Measurements from ENCODE around the gene KISS1R. TPM values are rescaled to one million over a fixed set of nuclear protein-coding genes. Genes with fewer than 3 reads are reported as not detected.
"Not testable (repeated sequence)": the region's sequence is repeated elsewhere in the genome, so short reads cannot be mapped to it uniquely, and the experiment has no call there.

KISS1R gene
- total RNA-seq, 1 donor: 1.3 TPM

DNA sequence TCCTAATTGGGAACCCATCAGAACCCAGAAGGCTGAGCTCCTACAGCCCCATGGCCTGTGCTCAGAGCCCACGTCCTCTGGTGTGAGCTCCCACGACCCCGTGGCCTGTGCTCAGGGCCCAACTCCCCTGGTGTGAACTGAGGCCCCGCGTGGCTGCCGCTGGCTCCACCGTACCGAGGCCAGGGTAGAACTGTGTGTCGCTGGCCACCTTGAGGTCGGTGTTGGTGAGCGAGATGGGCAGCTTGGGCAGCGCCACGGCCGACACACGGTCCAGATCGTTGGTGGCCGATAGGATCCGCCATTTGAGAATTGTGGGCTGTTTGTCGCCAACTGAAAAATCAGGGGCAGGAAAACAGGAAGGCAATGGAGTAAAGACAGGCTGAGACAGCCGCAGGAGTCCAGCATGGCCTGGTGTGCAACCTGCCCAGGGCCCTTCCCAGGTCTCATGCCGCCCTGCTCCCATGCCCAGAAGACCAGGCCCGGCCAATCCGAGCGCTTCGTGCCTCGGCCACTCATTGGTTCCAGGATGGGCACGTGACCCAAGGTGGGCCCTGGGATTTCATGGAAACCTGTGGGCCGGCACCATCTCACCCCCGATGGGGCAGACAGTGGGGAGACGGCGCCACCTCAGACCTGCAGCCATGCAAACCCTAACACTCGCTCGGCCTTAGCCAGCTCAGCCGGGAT is 35.6 kb upstream of the KISS1R start:
- no peak for DNase-seq (ENCODE audit: low read depth in 2 of 3, low spot score in 2 of 3)

DNA sequence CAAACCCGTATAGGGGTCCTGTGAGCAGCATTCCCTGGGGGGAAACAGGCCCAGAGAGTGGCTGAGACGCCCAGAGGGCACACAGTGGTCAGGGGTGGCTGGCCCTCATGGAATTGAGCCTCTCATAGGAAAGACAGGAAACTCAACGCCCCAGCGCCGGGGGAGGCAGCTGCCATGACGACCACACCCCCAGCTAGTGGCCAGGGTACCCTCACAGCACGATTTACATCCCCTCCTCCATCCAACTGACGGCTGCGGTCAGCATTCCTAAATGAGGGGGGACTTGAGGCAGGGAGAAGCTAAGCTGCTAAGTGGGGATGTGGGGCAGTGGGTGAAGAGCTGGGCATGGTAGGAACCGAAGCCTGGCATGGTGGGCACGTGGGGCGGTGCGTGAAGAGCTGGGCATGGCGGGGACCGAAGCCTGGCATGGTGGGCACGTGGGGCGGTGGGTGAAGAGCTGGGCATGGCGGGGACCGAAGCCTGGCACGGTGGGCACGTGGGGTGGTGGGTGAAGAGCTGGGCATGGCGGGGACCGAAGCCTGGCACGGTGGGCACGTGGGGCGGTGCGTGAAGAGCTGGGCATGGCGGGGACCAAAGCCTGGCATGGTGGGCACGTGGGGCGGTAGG is 34.1 kb upstream of the KISS1R start:
- DNase-seq (ENCODE audit: low read depth in 2 of 3, low spot score in 2 of 3): no peak

DNA sequence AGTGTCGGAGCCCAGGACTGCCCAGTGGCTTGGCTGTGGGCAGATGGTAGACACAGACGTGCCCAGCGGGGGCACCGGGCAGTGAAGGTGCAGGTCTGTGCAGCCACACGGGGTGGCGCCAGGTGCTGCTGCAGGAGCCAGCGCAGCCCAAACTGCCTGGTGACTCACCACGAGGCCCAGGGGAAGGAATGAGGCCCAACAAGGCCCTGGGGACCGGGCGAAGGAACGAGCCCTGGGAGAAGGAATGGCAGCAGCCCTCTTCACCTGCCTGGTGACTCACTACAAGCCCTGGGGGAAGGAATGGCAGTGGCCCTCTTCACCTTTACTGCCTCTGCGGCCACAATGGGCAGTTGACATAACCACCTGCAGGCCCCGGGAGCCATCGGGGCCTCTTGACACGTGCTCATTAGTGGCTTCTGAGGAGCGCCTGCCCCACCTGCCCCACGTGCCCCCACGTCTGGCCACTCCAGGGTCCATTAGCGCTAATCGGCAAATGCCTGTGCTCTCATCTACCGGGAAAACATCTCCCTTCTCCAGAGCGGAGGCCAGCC is 33.4 kb upstream of the KISS1R start:
- DNase-seq (ENCODE audit: low read depth in 2 of 3, low spot score in 2 of 3): no peak

DNA sequence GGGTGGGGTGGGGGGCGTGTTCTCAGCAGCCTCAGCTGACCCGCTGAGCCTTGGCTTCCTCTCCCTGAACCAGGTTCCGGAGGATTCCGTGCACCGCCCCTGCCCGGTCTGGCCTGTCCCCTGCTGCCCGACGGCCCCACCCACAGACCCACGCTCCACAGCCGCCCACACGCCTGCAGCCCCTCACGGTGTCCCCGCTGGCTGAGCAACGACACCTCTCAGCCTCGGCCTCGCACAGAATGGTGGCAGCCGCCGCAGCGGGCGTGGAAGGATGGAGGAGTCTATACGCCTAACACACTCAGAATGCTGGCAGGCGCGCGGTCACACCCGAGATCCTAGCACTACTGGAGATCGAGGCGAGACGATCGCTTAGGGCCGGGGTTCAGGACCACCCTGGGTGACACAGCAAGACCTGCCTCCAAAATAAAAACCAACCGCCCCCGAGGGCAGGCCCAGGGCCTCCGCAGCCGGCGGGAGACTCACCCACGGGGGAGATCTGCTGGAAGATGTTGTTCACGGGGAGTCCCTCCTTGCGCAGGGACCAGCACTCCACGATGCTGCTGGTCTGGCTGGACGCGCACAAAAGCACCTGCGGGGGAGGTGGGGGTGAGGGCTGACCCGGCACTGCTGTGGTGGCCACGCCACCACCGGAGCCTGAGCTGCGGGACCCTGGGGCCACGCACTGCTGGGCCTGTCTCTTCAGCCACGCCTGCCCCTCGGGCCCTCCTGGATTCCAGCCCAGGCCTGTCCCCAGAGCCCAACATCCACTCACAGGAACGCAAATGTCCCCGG is 32.5 kb upstream of the KISS1R start:
- DNase-seq (ENCODE audit: low read depth in 2 of 3, low spot score in 2 of 3): no peak

DNA sequence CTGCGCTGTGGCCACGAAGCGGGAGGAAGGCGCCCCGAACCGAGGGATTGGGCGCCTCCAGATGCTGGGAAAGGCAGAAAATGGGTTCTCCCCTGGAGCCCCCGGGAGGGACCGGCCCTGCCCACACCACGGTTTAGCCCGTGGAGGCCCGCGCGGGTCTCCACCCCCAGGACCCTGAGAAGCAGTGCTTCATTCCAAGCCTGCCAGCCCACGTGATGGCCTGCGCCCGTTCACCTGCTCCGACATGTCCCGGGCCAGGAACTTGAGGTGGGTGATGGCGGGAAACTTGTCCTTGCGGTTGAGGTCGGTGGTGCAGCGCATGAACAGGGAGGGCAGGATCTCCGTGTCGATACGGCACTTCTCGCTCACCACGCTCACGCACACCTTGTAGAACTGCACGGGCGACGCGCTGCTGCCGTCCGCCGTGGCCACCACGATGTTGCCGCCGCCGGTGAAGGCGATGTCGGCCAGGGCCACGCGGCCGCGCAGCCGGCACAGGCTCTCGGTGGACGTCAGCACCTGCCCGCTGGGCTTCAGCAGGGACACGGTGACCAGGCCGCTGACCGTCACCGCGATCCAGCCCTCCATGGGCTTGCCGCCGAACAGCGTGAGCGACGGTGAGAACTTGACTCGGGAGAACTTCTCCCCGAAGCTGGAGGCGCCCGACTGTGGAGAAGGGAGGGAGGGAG is 31.5 kb upstream of the KISS1R start:
- DNase-seq (ENCODE audit: low read depth in 2 of 3, low spot score in 2 of 3): no peak

DNA sequence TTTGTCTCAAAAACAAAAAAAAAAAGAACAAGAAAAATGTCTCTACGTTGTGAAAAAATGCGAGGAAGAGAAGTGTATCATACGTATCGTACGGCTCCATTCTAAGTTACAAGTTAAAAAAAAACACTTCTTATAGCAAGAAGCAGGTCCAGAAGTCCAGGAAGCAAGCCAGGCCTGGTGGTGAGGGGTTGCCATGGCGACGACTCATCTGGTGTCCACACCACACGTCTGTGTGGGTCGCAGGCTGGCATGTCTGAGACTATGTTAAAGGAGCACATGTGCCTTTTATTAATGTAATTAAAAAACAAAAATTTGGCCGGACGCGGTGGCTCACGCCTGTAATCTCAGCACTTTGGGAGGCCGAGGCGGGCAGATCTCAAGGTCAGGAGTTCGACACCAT is 30.1 kb upstream of the KISS1R start:
- DNase-seq (ENCODE audit: low read depth in 2 of 3, low spot score in 2 of 3): no peak

DNA sequence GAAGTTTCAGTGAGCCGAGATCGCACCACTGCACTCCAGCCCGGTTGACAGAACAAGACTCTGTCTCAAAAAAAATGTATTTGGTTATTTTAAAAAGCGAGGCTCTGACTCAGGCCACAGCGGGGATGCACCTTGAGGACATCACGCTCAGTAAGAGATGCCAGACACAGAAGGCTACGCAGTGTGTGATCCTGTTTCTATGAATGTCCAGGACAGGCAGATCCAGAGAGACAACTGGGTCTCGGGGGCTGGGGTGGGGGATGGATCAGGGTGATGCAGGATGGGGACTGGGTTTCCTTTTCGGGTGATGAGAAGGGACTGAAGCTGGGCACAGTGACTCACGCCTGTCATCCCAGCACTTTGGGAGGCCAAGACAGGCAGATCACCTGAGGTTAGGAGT is 29.5 kb upstream of the KISS1R start:
- no peak for DNase-seq (ENCODE audit: low read depth in 2 of 3, low spot score in 2 of 3)

DNA sequence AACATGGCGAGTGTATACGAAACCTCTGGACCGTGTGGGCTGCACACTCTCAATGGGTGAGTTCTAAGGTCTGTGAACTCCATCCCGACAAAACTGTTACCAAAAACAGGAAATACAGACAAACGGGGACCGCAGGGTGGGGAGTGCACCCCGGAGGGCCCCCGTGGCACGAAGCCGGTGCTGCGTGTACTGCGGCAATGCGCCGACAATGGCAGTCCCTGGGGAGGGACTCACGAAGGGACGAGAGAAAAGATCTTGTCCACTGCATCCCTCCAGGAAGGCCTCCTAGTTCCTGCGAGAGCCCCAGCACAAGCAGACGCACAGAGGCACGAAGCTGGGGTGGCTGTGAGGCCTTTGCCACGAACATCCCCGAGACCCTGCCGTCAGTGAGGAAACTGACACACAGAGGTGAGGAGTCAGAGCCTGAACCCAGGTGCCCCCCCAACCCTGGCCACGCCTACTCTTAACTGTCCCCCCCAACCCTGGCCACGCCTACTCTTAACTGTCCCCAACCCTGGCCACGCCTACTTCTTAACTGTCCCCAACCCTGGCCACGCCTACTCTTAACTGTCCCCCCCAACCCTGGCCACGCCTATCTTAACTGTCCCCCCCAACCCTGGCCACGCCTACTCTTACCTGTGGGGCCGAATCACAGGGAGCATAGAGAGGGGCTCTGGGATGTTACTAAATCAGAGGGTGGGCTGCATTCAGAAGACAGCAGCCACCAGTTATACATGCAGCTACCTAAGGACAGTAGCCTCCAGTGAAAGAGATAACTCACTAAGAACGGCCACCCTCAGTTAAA is 28.4 kb upstream of the KISS1R start:
- no peak for DNase-seq (ENCODE audit: low read depth in 2 of 3, low spot score in 2 of 3)

DNA sequence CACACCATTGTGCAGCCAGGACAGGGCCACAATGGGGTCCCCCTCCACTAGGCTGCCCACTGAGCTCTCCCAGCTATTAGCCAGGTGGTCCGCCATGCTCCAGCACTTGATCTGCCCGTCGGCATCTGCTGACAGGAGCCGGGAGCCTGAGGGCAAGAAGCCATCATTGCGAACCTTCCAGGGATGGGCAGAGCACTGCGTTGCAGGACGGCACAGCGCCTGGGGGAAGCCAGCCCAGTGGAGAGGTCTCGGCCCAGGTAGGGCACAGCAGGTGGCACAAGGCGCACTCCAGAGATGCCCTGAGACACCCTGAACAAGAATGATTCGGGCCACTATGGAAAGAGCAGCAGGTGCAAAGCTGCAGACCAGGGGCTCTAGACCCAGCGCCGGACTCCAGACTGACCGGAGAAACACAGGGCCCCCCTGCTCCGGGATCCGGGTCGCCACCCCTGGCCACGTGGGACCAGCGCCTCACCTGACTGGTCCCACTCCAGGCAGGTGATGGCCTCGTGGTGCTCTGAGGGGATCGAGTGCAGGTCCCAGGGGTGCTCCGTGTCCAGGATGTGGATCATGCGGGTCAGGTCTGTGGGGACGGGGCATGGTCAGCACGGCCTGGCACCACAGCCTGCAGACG is 27.4 kb upstream of the KISS1R start:
- no peak for DNase-seq (ENCODE audit: low read depth in 2 of 3, low spot score in 2 of 3)

DNA sequence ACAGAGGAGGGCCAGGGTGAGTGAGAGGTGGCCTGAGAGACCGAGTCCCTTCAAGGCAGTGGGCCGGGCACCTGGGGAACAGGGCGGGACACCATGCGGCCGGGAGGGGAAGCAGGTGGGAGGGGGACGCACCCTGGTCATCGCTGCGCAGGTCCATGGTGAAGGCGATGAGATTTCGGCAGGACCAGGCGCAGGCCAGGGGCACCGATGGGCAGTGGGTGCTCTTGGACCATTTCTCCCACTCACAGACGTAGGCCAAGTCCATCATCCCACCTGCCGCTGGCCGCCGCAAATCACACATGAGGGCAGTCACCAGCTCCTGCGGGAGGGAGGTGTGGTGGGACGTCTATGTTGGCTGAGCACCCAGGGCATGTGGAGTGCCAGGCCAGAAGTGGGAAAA is 26.3 kb upstream of the KISS1R start:
- DNase-seq (ENCODE audit: low read depth in 2 of 3, low spot score in 2 of 3): no peak

DNA sequence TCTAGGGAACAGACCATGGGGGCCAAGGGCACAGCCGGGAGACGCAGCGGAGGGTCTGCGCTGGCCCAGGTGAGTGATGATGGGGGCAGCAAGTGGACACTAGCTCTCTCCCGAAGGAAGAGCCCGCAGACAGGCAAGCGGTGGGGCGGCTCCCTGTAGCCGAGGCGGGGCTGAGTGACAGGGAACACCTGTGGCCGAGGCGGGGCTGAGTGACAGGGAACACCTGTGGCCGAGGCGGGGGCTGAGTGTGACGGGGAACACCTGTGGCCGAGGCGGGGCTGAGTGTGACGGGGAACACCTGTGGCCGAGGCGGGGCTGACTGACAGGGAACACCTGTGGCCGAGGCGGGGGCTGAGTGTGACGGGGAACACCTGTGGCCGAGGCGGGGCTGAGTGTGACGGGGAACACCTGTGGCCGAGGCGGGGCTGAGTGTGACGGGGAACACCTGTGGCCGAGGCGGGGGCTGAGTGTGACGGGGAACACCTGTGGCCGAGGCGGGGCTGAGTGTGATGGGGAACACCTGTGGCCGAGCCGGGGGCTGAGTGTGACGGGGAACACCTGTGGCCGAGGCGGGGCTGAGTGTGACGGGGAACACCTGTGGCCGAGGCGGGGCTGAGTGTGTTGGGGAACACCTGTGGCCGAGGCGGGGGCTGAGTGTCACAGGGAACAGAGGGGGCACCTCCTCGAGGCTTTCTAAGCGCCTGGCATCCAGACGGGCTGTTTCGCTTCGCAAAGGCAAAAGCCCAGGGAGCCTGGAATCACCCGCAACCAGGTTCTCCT is 25.5 kb upstream of the KISS1R start:
- DNase-seq (ENCODE audit: low read depth in 2 of 3, low spot score in 2 of 3): not testable (repeated sequence)

DNA sequence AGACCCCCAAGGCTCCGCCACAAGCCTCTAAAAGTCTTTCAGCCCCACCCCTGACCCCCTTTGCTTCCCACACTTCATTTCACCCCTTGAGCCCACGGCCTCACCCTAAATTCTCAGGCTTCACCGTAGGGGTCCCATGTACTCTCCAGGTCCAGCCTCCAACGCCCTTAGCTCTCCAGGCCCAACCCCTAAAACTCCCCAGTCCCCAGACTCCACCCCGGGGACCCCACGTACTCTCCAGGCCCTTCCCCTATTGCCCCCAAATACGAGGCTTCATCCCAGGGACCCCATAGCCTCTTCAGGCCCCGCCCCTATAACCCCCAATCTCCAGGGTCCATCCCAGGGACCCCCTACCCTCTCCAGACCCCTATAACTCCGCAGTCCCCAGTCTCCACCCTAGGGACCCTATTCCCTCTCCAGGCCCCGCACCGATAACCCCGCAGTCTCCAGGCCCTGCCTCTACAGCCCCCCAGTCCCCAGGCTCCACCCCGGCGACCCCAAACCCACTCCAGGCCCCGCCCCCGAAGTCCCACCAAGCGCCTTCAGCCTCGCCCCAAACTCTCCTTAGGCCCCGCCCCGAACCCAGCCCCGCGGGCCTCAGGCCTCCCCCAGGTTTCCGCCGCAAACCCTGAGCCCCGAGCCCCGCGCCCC is 24.8 kb upstream of the KISS1R start:
- DNase-seq (ENCODE audit: low read depth in 2 of 3, low spot score in 2 of 3): no peak

DNA sequence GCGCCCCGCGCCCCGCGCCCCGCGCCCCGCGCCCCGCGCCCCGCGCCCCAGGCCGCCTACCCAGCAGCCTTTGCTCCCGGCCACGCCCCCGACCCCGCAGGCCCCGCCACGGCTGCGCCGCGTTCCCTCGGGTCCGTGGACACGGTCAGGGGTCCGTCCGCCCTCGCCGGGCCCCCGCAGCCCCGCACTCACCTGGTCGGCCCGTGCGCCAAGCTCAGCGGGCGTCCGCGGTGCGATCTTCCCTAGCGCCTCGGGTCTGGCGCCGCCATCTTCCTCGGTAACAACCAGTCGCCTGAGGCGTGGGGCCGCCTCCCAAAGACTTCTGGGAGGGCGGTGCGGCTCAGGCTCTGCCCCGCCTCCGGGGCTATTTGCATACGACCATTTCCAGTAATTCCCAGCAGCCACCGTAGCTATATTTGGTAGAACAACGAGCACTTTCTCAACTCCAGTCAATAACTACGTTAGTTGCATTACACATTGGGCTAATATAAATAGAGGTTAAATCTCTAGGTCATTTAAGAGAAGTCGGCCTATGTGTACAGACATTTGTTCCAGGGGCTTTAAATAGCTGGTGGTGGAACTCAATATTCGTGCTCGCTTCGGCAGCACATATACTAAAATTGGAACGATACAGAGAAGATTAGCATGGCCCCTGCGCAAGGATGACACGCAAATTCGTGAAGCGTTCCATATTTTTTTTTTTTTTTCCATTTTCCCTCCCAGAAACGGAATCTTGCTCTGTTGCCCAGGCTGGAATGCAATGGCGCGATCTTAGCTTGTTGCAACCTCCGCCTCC is 24.0 kb upstream of the KISS1R start, which contains the start of the genes MED16 and RNU6-9:
TSS of gene MED16 (minus strand) at position 294 of the 796 bp plus-strand sequence. CDS start 2,056 bp downstream, outside the sequence.
TSS of gene RNU6-9 (plus strand) at position 591 of the 796 bp plus-strand sequence.
- DNase-seq (ENCODE audit: low read depth in 2 of 3, low spot score in 2 of 3): peak; percentile 86 to 95 (median 93)

DNA sequence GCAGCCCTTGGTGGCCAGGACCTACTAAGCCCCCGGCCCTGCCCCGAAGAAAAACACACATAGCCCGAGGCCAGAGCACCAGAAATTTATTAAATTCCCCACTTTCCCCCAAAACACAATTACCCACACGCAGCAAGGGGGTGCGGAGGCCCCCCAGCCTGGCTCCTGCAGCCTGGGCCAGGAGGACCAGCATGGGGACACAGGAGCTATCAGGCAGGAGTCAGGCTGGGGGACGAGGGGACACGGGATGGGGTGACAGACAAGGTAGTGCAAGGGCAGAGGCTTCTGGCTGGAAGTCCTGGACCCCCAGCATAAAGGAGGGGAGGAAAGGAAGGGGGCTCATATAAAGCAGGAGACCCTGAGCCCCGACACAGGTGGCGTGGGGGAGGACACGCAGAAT is 20.7 kb upstream of the KISS1R start:
- DNase-seq (ENCODE audit: low read depth in 2 of 3, low spot score in 2 of 3): no peak

DNA sequence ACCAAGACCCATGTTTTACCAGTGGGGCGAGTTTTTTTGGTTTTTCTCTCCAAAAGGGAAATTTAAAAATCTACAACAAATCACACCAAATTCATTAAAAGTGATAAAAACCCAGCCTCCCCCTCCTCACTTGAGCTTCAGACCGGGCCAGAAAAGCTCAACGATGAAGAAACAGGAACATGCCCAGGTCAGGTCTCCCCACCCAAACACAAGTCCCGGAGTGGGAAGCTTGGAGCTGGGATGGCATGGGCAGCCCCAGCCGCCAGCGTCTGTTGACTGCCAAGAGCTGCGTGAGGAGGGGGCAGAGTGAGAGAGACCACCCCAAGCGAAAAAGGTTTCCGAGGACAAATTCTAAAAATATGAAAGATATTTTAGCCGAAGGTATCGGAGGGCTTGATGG is 20.1 kb upstream of the KISS1R start:
- DNase-seq (ENCODE audit: low read depth in 2 of 3, low spot score in 2 of 3): no peak

DNA sequence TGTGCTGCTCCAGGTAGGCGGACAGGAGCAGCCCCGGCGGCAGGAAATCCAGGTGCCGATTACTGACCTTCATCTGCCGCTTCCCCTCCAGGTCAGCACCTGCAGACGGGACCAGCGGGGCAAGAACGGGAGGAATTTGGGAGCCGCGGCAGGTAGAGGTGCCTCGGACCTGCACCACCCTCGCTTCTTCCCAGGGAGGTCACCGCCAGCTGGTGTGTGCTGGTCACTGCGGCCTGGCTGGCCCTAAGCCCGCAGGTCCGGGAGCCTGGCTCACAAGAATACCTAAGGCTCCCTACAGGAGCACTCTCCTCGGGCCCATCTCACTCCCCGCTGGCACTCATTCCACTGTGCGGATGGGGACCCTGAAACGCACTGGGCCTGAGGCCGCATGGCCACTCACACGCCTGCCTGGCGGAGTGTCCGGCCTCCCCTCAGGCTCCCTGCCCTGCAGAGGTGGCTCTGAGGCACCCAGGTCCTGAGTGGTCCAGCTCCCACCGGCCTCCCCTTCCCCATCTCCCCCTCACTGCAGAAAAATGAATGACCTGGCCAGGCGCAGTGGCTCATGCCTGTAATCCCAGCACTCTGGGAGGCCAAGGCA is 19.6 kb upstream of the KISS1R start:
- DNase-seq (ENCODE audit: low read depth in 2 of 3, low spot score in 2 of 3): no peak

DNA sequence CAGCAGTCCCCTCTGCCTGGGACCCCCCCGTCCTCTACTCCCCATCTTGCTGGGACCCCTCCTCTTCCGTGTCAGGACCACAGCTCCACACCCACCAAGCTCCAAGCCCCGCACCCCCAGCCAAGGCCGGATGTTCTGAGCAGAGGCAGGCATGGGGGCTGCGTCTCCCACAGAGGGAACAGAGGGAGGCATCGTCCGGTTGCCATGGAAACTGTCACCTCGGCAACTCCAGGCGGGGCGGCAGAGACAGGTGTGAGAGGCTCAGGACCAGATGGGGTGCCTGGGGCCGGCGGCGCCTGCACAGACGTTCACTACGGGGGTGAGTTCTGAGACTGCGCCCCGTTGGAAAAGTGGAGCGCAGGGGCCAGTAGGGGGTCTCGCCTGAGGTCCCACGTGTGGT is 18.5 kb upstream of the KISS1R start:
- no peak for DNase-seq (ENCODE audit: low read depth in 2 of 3, low spot score in 2 of 3)

Data from hematopoietic multipotent progenitor cell (in vitro differentiated cells).